Dedifferentiated amniotic fluid mesenchymal stem cell (primary cell): ENCODE measurements around the gene ST3GAL4.

Experiments used
- DNase-seq: peaks from one replicate; pipeline ENCODE4 v3.0.0-alpha.2; 2016; ENCODE audit errors: extremely low spot score

Gene ST3GAL4

GRCh38 chr11:126407682-126408288, 52.3 kb downstream of the ST3GAL4 start:
- DNase-seq, result no peak

GRCh38 chr11:126408496-126408895, 53.0 kb downstream of the ST3GAL4 start:
- DNase-seq, result no peak

- no peak for DNase-seq
Observed at GRCh38 chr11:126408901-126409619, 53.6 kb downstream of the ST3GAL4 start.

DNA sequence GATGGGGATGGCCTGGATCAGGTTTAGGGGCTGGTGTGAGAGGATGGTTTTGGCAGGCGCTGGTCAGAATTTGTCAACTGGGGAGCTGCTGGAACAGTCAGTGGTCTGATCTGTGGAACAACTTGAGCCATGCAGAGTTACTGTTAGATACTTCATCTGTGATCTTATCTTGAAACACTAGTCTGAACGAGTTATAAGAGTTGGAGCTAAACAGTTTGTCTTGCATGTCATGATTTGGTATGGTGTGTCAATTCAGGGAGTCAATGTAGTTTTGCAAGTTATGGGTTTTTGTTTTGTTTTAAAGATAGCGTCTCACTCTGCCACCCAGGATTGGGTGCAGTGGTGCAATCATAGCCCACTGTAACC, 54.1 kb downstream of the ST3GAL4 start:
- no peak for DNase-seq

DNA sequence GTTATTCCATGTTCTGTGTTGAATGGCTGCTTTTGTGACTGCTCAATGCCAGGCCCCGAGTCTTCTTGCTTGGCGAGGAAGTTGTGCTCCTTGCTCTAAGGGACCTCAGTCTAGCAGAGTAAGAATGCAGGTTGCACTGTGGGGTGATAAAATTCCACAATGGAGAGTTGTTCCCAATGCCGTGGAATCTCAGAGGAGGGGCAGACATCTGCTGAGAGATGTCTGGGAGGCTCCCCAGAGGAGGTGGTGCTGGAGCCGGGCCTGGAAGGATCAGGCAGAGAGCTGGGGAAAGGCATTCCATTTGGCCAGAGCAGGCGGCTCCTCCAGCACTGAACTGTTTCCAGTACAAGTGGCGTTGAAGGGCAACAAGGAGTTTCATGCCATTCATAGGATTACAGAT, 55.2 kb downstream of the ST3GAL4 start:
- no peak for DNase-seq

DNA sequence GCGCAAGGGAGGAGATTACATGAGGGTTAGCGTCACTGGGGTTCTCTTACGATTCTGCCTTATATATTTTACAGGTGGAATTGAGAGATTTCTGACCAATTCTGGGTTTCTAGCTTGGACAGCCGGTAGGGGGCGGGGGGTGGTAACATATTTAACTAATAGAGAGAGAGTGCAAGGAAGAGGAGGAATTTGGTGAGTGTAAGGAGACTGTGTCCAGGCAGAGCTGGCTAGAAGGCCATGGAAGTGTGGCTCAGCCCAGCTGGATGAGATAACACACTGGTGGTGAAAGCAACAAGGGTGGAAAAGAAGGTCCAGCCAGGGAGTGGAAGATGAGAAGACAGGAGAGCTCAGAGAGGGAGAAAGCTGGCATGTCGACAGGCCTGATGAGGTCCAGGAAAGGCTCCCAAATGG, 56.5 kb downstream of the ST3GAL4 start:
- no peak for DNase-seq

- no peak for DNase-seq
Observed at GRCh38 chr11:126413426-126413825, 57.9 kb downstream of the ST3GAL4 start.

GRCh38 chr11:126413843-126414405, 58.4 kb downstream of the ST3GAL4 start:
- no peak for DNase-seq

GRCh38 chr11:126414615-126415014, 59.1 kb downstream of the ST3GAL4 start:
- no peak for DNase-seq

- peak; percentile 72 for DNase-seq
Observed at GRCh38 chr11:126415128-126415527, 59.6 kb downstream of the ST3GAL4 start.

- no peak for DNase-seq
Observed at GRCh38 chr11:126415669-126416420, 60.4 kb downstream of the ST3GAL4 start.

DNA sequence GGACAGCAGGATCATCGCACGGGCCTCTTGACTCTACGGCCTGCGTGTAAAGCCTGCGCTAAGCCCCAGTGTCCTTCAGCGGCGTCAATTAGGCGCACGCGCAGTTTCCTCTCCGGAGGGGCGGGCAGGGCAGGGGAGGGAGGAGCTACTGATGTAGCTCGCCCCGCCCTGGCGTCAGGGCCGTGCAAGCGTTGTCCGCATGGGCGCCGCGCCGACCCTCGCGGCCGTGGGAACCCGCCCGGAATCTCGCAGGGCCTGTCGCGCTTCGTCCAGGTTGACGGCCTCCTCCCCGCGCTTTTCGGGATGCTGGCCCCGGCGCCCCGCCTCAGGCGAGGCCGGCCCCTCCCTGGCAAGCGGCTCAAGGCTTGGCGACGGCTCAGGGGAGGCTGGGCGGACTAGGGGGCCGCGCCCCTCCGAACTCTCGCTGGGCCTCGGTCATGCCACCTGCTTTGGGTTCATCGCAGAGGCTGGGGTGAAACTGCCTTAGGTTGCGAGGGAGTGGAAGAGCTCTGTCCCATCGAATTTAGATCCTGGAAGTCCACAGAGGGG, 61.1 kb downstream of the ST3GAL4 start:
- no peak for DNase-seq

DNA sequence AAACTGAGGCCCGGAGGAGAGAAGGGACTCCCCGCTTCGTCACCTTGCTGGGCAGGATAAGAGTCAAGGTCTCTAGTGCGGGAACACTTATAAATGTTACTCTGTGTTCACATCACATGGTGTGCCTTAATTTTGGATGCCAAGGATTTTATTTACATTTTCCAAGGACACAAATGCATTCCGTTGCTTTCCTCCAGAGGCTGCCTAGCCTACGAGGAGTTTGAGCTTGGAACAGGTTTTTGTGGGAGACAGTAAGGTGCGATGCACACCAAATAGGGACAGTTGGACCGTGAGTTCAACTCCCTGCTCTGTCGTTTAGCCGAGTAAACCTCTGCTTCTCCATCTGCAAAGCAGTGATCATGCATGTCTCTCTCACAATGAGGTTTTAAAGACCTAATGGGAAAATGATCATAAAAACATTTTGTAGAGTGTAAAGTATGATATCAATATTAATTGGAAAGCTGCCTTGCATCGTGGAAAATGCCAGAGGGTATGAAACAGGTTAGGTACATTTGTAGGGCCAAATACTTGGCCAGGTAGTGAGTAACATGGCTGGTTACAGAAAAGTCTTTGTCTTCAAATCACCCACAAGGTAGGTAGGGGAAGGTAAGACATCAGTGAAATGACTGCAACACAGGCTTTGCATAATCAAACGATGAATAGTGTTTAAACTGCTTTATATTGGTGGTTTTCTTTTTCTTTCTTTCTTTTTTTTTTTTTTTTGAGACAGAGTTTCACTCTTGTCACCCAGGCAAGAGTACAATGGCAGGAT, 61.8 kb downstream of the ST3GAL4 start:
- no peak for DNase-seq

- DNase-seq, result no peak
Observed at GRCh38 chr11:126418887-126419286, 63.4 kb downstream of the ST3GAL4 start.

GRCh38 chr11:126419801-126420697, 64.6 kb downstream of the ST3GAL4 start:
- peak; percentile 34 for DNase-seq

DNA sequence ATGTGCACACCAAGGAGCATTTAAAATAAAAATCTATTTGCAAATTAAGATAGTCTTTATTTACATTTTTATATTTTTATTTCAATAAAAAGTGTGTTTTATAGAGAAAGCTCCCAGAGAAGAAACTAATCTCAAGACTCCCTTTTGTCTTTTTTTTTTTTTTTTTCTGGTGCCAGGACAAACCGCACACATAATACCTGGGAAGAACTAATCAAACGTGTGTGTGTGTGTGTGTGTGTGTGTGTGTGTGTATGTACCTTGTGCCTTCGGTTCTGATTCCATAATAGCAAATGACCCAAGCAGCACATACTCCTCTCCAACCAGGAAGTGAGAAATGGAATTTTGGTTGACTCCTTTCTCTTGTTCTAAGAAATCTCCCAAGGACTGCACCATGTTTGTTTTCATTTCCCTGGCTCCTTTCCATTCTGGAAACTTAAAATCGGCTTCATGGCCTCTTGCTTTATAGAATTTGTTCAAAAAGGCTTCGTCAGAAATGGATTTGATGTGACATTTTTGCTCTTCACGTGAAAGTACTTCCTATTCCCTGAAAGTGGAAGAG, 65.3 kb downstream of the ST3GAL4 start:
- no peak for DNase-seq

- DNase-seq, result no peak
Observed at GRCh38 chr11:126421271-126421671, 65.8 kb downstream of the ST3GAL4 start.

GRCh38 chr11:126422446-126422845, 67.0 kb downstream of the ST3GAL4 start:
- DNase-seq, result no peak

DNA sequence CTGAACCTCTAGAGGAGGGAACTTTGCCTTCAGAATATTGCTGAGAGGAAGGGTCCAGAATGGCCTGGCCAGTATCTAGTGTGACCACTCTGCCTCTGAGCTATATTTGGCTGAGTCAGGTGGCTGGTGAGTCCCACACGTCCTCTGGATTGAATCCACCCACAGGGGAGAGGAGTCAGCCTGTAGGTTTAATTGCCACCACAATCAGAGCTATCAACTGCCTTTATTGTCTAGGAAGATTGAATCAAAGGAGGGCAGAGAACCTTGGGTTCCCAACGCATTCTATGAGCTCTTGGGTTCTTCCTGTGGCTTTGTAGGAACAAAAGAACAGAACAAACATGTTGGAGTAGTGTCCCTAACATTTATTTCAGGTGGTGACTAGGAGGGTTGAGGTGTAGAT, 67.7 kb downstream of the ST3GAL4 start:
- DNase-seq, result no peak

GRCh38 chr11:126423743-126424142, 68.3 kb downstream of the ST3GAL4 start:
- no peak for DNase-seq
